Right lobe of liver (tissue), 4 donors: ENCODE data around the gene TYW3.

Experiments
- POLR2A ChIP-seq: fragments of 450-650 bp; IDR thresholded peaks from one replicate; pipeline ENCODE4 v1.6.1; 2017; ENCODE audit warnings: antibody characterized with exemption, mild to moderate bottlenecking
- TF ChIP-seq, protein P1 (sequence below), 4 donors: fragments of 200-600 bp in 3 of 4; fragments of 450-650 bp in 1 of 4; IDR thresholded peaks; one replicate each; pipeline versions ENCODE4 v1.5.1 to v1.8.0; 2016 to 2022; ENCODE audit warnings: antibody characterized with exemption in 4 of 4, mild to moderate bottlenecking in 2 of 4
- donor health status: DM: no; HTN: no; CAD: no.
- donor health status: DM: no; HTN: no; CAD: no.
- donor health status: DM: no; HTN: yes; CAD: no.

DNA sequence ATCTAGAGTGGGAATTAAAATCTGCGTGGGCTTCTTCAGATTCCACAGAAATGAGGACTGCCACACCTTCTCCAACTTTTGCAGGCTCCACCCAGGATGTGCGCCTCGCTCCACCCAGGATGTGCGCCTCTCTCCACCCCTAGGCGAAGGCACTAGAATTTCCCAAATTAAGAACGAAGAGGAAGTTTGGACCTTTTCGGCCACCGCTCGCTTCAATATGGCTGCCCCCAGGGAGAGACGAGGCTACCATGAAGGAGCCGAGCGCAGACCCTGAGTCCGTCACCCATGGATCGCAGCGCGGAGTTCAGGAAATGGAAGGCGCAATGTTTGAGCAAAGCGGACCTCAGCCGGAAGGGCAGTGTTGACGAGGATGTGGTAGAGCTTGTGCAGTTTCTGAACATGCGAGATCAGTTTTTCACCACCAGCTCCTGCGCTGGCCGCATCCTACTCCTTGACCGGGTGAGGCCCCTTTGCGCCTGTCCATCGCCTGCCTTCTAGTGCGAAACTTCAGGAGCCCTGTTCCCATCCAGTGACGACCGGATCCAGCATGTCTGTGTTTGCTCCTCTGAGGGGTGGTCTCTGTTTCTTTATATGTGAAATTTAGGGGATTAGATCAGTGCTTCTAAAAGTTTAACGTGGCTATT is at the start of gene TYW3, which contains the start of gene CRYZ:
- TF ChIP-seq, protein P1, sequence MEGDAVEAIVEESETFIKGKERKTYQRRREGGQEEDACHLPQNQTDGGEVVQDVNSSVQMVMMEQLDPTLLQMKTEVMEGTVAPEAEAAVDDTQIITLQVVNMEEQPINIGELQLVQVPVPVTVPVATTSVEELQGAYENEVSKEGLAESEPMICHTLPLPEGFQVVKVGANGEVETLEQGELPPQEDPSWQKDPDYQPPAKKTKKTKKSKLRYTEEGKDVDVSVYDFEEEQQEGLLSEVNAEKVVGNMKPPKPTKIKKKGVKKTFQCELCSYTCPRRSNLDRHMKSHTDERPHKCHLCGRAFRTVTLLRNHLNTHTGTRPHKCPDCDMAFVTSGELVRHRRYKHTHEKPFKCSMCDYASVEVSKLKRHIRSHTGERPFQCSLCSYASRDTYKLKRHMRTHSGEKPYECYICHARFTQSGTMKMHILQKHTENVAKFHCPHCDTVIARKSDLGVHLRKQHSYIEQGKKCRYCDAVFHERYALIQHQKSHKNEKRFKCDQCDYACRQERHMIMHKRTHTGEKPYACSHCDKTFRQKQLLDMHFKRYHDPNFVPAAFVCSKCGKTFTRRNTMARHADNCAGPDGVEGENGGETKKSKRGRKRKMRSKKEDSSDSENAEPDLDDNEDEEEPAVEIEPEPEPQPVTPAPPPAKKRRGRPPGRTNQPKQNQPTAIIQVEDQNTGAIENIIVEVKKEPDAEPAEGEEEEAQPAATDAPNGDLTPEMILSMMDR (IDR thresholded peaks at IDR 0.05): no peak
- TF ChIP-seq POLR2A: peak; percentile 84
